Stimulated activated CD8-positive, alpha-beta memory T cell treated with anti-CD3 and anti-CD28 coated beads, Interleukin-12 subunit alpha, Interleukin-12 subunit beta, amount 100 ng/mL, for 4 hours (primary cell): ENCODE data around the gene C1orf116.
"Not testable (repeated sequence)": the region's sequence is repeated elsewhere in the genome, so short reads cannot be mapped to it uniquely, and the experiment has no call there.

ENCODE experiments used
- DNase-seq: peaks from one replicate; pipeline ENCODE4 v3.0.0-alpha.2; 2020; ENCODE audit warnings: low read depth

Gene C1orf116

DNA sequence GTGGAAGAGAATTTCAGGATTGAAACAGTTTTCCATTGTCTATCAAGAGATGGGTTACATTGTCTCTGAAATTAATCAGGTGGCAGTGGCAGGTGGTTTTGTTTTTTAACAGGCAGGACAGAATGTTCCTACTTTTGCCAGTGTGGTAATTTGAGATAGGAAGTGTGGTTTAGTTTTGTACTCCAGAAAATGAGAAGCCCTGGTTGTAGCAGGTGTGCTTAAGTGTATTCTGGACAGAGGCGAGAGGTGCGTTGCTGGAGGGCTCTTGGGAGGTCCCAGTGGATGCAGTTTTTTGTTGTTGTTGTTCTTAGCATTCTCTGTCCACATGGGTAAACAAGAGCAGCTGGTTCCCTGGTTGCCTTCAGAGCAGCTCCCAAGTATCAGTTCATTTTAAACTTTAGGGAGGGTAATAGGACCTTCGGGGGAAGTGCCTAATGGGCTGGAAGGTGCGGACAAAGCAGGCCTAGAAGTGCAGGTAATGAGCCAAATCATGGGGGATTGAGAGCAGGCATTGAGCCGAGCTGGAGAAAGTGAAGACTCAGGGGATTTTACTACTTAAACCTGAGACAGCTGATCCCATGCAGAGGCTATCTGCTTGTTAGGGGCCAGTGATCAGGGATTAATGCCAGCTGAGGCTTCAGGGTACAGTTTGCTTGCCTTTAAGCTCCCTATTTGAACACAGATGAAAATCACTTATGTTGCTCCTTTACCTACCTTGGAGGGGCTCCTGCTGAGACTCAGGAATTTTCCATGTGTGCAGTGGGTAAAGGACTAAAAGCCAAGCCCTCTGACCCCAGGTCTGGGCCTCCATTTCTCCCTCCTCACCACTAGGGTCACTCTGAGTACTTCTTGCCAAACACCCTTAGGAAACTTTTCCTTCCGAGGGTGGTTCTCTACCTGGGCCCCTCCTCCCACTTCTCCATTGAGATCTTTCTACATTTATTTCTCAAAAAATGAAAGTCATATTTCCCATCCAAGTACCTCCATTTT lies 26.6 kb upstream of the C1orf116 start:
- DNase-seq: no peak

GRCh38 chr1:207058252-207058651 lies 25.7 kb upstream of the C1orf116 start:
- no peak for DNase-seq

DNA sequence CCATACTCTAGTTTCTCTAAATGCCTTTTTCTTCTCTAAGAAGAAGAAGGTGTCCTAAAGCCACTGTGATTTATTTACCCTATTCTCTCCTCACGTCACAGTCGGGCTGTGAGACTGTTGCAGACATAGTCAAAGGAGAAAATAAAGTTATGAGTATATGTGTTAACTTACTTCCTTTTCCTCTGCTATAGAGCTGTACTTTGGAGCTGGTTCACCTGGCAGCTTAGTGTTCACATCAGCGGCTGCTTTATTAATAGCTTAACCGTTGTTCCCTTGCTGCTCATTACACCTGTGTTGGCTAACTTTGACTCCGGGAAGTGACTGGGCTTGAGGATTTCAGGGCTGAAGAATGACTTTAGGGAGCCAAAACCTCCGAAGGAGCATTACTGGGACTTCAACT lies 24.1 kb upstream of the C1orf116 start:
- DNase-seq: no peak

GRCh38 chr1:207055386-207056001 lies 22.9 kb upstream of the C1orf116 start:
- DNase-seq: no peak

DNA sequence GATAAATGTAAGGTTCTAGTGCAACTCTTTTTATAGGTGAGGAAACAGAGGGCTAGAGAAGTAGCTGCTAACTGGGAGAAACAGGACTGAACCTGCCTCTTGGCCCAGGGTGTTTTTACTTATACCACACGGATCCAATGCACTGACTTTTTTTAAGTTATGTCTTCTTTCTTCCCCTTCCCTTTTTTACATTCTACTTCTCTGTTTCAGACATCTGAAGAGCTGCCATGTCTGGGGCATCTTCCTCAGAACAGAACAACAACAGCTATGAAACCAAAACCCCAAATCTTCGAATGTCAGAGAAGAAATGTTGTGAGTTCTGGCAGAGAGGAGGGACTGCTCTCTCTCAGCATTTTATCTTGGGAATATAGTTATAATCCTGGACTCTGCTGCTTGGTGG lies 21.9 kb upstream of the C1orf116 start:
- DNase-seq: no peak

DNA sequence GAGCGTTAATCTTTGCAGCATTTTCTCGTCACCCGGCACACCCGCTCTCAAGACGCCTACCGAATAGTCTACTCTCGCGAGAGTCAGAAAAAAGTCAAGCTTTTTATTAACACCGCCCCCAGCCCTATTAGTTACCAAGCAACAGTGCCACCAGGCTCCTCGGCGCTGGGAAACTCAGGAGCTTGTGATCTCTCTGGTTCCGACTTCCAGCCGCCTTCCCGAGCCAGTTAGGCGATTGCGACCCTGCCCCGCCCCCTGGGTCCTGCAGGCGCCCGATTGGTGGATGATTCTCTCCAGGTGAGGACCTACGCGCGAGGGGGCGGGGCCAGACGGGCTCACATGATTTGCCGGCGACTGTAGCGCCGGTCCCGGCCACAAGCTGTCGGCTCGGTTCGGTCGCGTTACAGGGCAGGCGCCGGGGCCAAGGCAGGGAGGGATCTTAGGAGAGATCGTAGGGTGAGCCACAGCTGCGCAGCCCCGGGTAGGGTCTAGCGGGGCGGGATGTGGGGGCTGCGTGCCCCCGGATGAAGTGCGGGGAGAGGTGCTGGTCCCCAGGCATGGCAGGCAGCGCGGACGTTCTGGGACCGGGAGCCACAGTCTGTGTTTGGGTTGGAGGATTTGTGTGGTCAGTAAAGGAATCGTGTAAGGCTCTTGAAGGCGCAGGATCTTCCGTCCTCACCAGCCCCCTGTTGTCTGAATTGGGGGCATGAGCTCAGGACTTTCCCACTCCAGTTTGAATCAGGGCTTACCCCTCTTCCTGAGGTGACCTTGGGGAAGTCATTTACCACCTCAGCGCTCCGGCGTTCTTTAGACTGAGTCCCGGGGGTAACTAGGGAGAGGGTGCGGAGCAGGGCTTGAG lies 20.6 kb upstream of the C1orf116 start, which contains the start of gene PFKFB2:
Gene PFKFB2, plus strand, starts transcription at position 365 of the 859 bp plus-strand sequence. CDS start 1,443 bp downstream, outside the sequence.
- DNase-seq: peak; percentile 89

DNA sequence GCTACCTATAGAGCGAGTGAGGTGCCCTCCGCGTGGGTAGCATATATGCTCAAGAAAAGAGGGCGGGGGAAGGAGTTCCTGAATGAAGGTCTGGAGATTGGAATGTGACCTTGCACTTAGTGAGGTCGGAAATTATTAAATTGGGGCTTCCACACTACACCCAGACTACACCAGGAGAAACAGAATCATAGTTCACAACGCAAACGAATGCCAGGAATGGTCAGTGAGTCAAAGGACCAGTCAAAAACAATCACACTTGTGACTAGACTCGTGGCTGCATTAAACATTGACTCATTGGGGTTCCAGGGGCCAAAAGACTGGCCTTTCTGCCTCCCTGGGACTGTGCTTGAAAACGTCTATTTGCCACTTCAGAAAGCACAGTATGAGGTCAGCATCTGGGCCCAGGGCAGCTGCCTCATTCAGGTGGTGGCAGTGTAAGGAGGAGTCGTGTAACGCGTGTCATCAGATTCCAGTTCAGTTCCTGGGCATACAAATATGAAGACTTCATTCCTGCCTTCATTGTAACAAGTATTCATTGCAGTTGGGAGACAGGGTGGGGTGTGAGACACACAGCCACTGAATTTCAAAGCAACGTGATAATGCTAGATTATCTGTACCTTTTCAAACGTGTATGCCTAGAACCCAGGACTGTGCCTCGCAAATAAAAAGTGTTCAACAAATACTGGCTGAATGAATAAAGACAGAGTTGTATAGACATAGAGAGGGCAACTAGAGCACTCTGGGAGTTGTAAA lies 18.8 kb upstream of the C1orf116 start, which contains the start of gene YOD1:
Gene YOD1, minus strand, starts transcription at position 18 of the 753 bp plus-strand sequence. CDS start 178 bp downstream, outside the sequence.
- no peak for DNase-seq

GRCh38 chr1:207050480-207051190 lies 18.1 kb upstream of the C1orf116 start:
- DNase-seq: peak; percentile 77

- no peak for DNase-seq
These were observed 17.4 kb upstream of the C1orf116 start for GRCh38 chr1:207049974-207050391.

DNA sequence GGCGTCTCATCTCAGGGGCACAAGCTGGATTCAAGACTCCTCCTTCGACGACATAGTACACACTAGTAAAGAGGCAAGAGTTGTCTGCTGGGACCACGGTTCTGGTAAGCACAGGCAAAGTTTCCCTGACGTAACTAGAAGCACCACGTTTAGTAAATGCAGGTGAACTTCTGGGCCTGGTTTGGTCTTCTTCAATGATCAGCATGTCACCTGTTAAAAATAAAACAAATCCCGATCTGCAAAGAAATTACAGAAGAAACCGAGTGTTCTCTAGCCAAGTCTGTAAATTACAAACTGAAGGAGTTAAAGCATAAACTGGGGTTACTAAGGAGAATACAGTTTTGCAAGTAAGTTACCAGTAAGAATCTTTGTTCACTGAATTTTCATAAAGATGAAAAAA lies 17.0 kb upstream of the C1orf116 start:
- no peak for DNase-seq

DNA sequence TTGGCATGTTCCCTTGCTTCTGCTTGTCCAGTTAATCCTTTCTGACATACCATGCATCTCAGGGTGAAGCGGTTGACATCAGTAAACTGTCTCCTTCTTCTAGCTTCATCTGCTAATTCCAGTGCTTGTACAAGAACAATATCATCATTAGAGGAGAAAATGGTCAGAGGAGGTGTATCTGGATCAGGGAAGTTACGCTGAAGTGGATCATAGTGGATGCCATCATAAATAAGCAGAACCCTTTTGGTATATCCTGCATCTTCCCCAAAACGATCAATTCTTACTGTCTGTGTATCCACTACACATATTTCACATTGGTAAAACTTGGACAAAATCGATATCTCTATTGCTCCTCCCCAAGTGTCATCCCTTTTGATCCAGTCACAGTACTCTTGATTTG lies 16.5 kb upstream of the C1orf116 start:
- no peak for DNase-seq

- DNase-seq: no peak
These were observed 15.5 kb upstream of the C1orf116 start for GRCh38 chr1:207048041-207048440.

DNA sequence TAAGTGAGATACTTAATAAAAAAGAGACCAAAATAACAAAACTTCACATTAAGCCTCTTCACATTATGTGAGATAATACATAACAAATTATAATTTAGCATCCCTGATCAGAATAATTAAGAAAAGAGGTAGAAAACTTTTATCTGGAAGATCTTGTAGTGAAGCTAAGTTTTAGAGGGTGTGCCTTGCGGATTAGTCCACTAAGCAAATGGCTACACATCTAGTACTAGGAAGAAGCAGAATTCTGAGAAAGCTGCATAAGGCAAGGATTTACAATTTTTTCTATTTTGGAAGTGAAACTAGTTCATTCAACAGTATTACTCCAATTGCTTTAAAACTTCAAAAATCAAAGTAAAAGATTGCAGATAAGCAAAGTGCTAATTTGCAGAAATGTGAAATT lies 14.9 kb upstream of the C1orf116 start:
- no peak for DNase-seq

DNA sequence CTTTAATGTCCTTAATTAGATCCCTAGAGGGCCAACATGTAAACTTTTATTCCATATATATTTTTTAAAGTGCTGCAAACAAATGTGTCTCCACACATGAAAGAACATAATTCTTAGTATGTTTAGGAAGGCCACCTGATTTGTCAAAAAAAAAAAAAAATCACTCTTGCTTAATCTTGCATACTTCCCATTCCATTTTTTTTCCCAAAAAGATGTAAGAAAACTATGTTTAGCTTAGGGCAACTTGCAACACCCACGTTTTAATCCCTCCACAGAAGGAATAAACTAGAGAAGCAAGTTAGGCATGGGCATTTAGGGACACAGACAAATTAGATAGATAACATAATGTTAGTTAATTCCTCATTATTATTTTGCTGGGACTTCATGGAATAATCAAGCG lies 12.9 kb upstream of the C1orf116 start:
- DNase-seq: no peak

DNA sequence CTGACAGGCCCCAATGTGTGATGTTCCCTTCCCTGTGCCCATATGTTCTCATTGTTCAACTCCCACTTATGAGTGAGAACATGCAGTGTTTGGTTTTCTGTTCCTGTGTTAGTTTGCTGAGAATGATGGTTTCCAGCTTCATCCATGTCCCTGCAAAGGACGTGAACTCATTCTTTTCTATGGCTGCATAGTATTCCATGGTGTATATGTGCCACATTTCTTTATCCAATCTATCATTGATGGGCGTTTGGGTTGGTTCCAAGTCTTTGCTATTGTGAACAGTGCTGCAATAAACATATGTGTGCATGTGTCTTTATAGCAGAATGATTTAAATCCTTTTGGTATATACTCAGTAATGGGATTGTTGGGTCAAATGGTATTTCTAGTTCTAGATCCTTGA lies 8.8 kb upstream of the C1orf116 start:
- not testable (repeated sequence) for DNase-seq

GRCh38 chr1:207040181-207040533 lies 7.6 kb upstream of the C1orf116 start:
- no peak for DNase-seq

- DNase-seq: no peak
These were observed 7.0 kb upstream of the C1orf116 start for GRCh38 chr1:207039380-207040180.

- no peak for DNase-seq
These were observed 4.3 kb upstream of the C1orf116 start for GRCh38 chr1:207036865-207037264.

- no peak for DNase-seq
These were observed 3.5 kb upstream of the C1orf116 start for GRCh38 chr1:207035877-207036551.
